ENCODE results near the gene ZNF148. TPM values are rescaled to one million over a fixed set of nuclear protein-coding genes. Genes with fewer than 3 reads are reported as not detected.

The ZNF148 gene
- polyA plus RNA-seq, 3 donors: 6.5 to 48.4 (median 34.1) TPM

- H3K9me3 ChIP-seq (replicated peaks in 1 of 2; ENCODE audit: control insufficient read depth in 1 of 2, insufficient read depth in 1 of 2, low read length in 2 of 2): no peaks in the 10 kb centered on the region
- intact Hi-C loops (cut with micrococcal nuclease): no loop called here
- no peaks in the 10 kb centered on the region for H3K36me3 ChIP-seq (replicated peaks in 1 of 2; ENCODE audit: control insufficient read depth in 1 of 2, insufficient read depth in 2 of 2, low read length in 2 of 2)
- H3K4me3 Mint-ChIP-seq: no peak overlapping the region
- H4K20me1 ChIP-seq (ENCODE audit: insufficient read depth, low read length): no peaks in the 10 kb centered on the region
- H3K4me1 ChIP-seq (ENCODE audit: control insufficient read depth in 1 of 2, insufficient read depth in 2 of 2, low read length in 2 of 2): no peaks in the 10 kb centered on the region
- peaks cover 5 to 14% (median 6%) of the 10 kb centered on the region in 3 donors for H3K27me3 Mint-ChIP-seq (ENCODE audit: low read depth in 3 of 3)
- DNase-seq: no peak
- WGBS (ENCODE audit: insufficient coverage): 100% methylated on average over 1 of the region's 2 CpGs
- H3K9ac ChIP-seq (ENCODE audit: insufficient read depth, low read length, poor library complexity, severe bottlenecking): no peak overlapping the region
- H3K4me2 ChIP-seq (replicated peaks; ENCODE audit: extremely low read depth, low read length, poor library complexity, severe bottlenecking): no peak overlapping the region
- H3K36me3 Mint-ChIP-seq: no peaks in the 10 kb centered on the region
- TF ChIP-seq CTCF (IDR thresholded peaks at IDR 0.05): no peak
- no peaks in the 10 kb centered on the region for H3K79me2 ChIP-seq (ENCODE audit: insufficient read depth, low read length)
- no peak overlapping the region for H3K4me3 ChIP-seq (replicated peaks in 1 of 3; ENCODE audit: low read depth in 2 of 3, low read length in 3 of 3)
- H3K27ac Mint-ChIP-seq: no peak overlapping the region
- no peaks in the 10 kb centered on the region for H3K27me3 ChIP-seq (ENCODE audit: control insufficient read depth in 2 of 2, insufficient read depth in 2 of 2, low read length in 2 of 2)
- H3K27ac ChIP-seq (ENCODE audit: low read depth in 1 of 2, low read length in 2 of 2): no peak overlapping the region
- peaks cover 0 to 4% (median 0%) of the 10 kb centered on the region in 7 donors for H3K9me3 Mint-ChIP-seq
- H3K4me1 Mint-ChIP-seq: no peaks in the 10 kb centered on the region
- H2AFZ ChIP-seq (ENCODE audit: insufficient read depth, low read depth, low read length, poor library complexity, severe bottlenecking): no peak overlapping the region
These were observed 20.0 kb upstream of the ZNF148 start for GRCh38 chr3:125395091-125395490.

GRCh38 chr3:125394406-125394805, 19.3 kb upstream of the ZNF148 start:
- Mint-ChIP-seq H3K4me1 (peaks cover under 1% of the 10 kb centered on the region), H3K9me3 (peaks cover 0 to 4% (median 0%) of the 10 kb centered on the region in 7 donors), H3K4me3 (no peak overlapping the region), H3K27ac (no peak overlapping the region), H3K27me3 (ENCODE audit: low read depth in 3 of 3) (peaks cover 5 to 14% (median 6%) of the 10 kb centered on the region in 3 donors), H3K36me3 (no peaks in the 10 kb centered on the region)
- no peaks in the 10 kb centered on the region for H3K36me3 ChIP-seq (replicated peaks in 1 of 2; ENCODE audit: control insufficient read depth in 1 of 2, insufficient read depth in 2 of 2, low read length in 2 of 2)
- no peaks in the 10 kb centered on the region for H3K4me1 ChIP-seq (ENCODE audit: control insufficient read depth in 1 of 2, insufficient read depth in 2 of 2, low read length in 2 of 2)
- no peaks in the 10 kb centered on the region for H3K79me2 ChIP-seq (ENCODE audit: insufficient read depth, low read length)
- H4K20me1 ChIP-seq (ENCODE audit: insufficient read depth, low read length): no peaks in the 10 kb centered on the region
- no peak overlapping the region for H3K4me3 ChIP-seq (replicated peaks in 1 of 3; ENCODE audit: low read depth in 2 of 3, low read length in 3 of 3)
- no peaks in the 10 kb centered on the region for H3K27me3 ChIP-seq (ENCODE audit: control insufficient read depth in 2 of 2, insufficient read depth in 2 of 2, low read length in 2 of 2)
- intact Hi-C loops (cut with micrococcal nuclease): no loop called here
- no peak for TF ChIP-seq CTCF (IDR thresholded peaks at IDR 0.05)
- H3K9ac ChIP-seq (ENCODE audit: insufficient read depth, low read length, poor library complexity, severe bottlenecking): no peak overlapping the region
- no peak overlapping the region for H3K4me2 ChIP-seq (replicated peaks; ENCODE audit: extremely low read depth, low read length, poor library complexity, severe bottlenecking)
- no peak overlapping the region for H3K27ac ChIP-seq (ENCODE audit: low read depth in 1 of 2, low read length in 2 of 2)
- WGBS (ENCODE audit: insufficient coverage): no CpG with 5 or more reads among the region's 3 CpGs
- H3K9me3 ChIP-seq (replicated peaks in 1 of 2; ENCODE audit: control insufficient read depth in 1 of 2, insufficient read depth in 1 of 2, low read length in 2 of 2): no peaks in the 10 kb centered on the region
- no peak overlapping the region for H2AFZ ChIP-seq (ENCODE audit: insufficient read depth, low read depth, low read length, poor library complexity, severe bottlenecking)
- no peak for DNase-seq
